ENCODE data around the gene DAB2IP.
"Not testable (repeated sequence)": the region's sequence is repeated elsewhere in the genome, so short reads cannot be mapped to it uniquely, and the experiment has no call there.

DAB2IP gene

GRCh38 chr9:121651295-121652020, at the start of gene DAB2IP:
TSS of gene DAB2IP (plus strand) at chr9:121651634. CDS start at chr9:121651776, 142 bp downstream.
- DNase-seq (ENCODE audit: low spot score), result peak; percentile 53

DNA sequence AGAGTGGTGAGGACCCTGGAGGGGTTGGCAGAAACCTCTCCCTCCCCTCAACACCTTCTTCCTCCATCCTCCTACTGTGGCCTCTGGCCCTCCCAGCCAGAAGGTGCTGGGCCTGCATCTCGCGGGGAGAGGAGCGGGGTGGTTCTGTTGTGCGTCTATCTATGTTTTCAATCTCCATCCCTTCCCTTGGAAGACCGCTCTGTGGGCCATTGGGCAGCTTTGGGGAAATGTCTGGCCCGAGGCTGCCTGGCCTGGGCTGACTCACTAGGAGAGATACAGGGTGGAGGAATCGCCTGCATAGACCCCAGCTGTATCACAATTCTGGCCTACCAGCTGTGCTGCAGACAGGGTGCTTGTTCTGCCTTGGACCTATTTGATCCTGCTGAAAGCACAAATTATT, 48.4 kb upstream of the DAB2IP start:
- DNase-seq (ENCODE audit: low spot score), result no peak

GRCh38 chr9:121604242-121604641, 47.2 kb upstream of the DAB2IP start:
- DNase-seq (ENCODE audit: low spot score), result no peak

DNA sequence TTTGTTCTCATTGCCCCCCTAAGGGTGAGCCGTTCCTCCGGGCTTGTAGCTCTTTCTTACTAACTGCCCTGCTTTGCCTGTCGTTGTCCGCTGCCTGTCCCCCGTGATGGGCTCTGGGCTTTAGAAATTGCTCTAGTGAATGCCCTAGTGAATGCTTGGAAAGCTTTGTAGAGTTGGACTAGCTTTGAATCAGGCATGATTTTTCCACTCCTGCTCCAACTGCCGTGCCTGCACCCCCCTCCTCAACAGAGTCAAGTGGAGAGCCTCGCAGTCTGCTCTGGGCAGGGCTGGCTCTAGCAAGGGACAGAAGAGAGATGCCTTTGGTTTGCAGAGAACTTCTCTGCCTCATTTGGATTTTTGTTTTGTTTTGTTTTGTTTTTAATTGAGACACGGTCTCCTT, 46.8 kb upstream of the DAB2IP start:
- no peak for DNase-seq (ENCODE audit: low spot score)

DNA sequence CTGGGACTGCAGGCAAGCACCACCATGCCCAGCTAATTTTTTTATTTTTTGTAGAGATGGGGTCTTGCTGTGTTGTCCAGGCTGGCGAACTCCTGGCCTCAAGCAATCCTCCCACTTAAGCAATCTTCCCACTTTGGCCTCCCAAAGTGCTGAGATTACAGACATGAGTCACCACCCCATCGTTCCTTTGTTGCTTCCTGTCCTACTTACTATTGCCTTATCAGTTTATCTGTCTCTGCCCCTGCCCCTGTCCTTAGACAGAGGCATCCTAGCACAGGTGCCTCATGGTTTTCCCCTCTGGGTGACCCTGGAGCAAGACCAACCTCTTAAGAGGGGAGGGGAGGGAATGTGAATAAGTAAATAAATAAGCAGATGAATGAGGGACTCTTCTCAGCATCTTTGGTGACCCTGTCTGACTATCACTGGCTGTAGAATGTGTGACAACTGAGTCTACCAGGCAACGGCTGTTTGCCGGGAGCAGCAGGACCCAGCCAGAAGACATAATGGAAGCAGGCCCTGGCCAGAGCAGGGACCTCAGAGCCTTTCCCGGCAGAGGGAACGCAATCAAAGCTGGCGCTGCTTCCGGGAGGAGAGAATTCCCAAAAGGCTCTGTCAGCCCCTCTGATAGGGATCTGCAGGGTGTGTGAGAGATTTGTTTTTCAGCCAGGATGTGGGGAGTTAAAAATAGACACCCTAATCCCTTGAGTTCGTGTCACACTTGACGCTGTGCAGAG, 43.8 kb upstream of the DAB2IP start:
- peak; percentile 38 for DNase-seq (ENCODE audit: low spot score)

DNA sequence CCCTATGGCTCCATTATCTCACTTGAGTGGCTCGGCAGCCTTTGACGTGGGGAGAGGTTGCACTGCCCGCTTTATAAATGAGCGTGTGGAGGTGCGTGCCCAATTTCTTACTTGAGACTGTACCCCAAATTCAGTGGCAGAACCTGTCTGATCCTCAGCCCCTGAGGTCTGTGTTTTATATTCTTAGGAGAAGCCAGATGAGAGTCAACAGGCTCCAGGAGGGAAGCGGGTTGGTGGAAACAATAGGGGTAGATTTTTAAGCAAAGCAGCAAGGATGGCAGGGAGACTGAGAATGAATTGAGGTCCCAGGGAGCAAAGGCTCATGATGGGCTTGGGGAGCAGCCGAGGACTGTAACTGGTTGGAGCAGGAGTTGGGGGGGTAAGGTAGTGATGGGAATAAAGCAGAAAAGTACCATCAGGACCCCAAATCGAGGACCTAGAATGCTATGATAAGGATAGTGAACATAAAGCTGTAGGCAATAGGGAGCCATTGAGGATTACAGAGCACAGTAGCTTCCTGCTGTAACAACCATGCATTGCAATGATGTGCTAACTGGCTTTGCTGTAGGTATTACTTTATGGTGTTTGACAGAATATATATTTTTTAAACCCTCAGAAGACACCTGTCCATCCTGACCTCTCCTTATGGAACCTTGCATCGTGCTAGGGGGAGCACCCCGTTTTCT, 43.1 kb upstream of the DAB2IP start:
- DNase-seq (ENCODE audit: low spot score), result no peak

DNA sequence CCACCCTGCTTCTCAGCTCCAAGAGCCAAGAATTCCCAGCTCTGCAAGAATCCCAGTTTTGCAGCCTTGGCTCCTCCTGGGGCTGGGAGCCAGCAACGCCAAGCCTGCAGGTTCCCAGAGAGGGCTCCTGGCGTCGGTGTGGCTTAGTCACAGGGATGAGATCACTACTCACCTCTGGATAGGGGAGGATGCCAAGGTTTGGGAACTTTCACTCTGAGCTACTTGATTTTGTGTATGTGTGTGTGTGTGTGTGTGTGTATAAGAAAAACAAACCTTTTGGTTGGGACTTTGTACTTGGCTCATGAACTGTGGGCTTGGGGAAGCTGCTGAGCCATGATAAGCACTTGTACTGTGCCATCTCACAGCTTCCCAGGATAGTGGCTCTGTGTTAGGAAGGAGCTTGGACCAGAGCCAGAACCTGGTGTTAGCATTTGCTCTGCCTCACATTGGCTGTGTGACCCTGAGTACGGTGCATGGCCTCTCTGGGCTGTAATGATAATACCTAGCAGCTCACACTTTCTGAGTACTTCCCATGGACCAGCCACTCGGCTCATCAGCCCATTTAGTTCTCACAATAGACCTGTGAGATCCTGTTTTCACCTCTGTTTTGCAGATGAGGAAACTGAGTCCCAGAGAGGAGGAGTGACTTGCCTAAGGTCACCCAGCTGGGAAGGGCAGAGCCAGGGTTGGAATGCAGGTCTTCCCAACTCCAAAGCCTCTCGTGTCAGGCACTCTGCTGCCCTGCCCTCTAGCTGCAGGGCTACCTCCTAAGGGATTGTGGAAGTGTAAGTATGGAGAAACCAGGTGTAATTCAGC, 41.4 kb upstream of the DAB2IP start:
- DNase-seq (ENCODE audit: low spot score), result peak; percentile 97

GRCh38 chr9:121610638-121610953, 40.8 kb upstream of the DAB2IP start:
- DNase-seq (ENCODE audit: low spot score), result no peak

- DNase-seq (ENCODE audit: low spot score), result peak; percentile 57
These were observed 38.9 kb upstream of the DAB2IP start for GRCh38 chr9:121612511-121612998.

GRCh38 chr9:121613009-121613752, 38.3 kb upstream of the DAB2IP start:
- DNase-seq (ENCODE audit: low spot score), result peak; percentile 49

DNA sequence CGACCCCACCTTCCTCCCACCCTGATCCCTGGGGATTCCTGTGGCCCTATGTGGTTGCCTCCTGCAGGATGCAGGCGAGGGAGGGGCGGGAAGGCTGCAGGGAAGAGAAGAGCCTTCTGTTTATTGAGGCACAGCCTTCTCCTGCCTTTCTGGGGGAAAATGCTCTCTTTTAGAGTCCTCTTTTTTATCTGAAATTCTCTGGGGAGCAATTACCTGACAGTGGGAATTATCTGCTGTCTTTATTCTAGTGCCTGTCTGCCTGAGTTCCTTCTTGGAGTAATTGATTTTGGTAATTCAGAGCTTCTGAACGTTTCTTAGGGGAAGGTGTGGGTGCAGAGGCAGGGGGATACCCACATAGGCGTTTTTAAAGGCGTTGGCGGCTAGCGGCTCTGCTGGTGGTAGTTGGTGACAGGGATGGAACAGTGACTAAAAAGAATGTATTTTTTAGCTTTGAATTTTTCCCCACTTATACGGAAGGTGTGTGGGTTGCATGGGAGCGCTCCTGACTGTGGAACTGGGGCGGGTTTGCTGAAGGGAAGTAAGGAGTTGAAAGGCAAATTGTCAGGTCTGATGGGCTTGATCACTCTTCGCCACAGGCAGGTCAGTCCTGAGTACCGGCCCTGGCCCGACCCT, 35.2 kb upstream of the DAB2IP start:
- DNase-seq (ENCODE audit: low spot score), result no peak

- DNase-seq (ENCODE audit: low spot score), result no peak
These were observed 32.9 kb upstream of the DAB2IP start for GRCh38 chr9:121618504-121618903.

DNA sequence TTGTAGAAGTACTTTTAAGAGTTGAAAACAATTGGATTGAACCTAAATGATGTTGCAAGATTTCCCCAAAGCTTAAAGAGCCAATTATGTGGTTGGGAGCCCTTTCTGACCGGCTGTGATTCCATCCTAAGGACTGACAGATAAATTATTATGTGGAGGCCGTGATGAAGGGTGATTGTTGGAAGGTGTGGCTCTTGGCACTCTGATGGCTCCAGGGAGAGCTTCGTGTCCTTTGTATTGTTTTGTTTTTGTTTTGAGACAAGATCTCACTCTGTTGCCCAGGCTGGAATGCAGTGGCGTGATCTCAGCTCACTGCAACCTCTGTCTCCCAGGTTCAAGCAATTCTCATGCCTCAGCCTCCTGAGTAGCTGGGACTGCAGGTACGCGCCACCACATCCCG, 32.5 kb upstream of the DAB2IP start:
- DNase-seq (ENCODE audit: low spot score), result not testable (repeated sequence)

- DNase-seq (ENCODE audit: low spot score), result peak; percentile 85
These were observed 31.7 kb upstream of the DAB2IP start for GRCh38 chr9:121619545-121620324.

- no peak for DNase-seq (ENCODE audit: low spot score)
These were observed 31.1 kb upstream of the DAB2IP start for GRCh38 chr9:121620325-121620673.

DNA sequence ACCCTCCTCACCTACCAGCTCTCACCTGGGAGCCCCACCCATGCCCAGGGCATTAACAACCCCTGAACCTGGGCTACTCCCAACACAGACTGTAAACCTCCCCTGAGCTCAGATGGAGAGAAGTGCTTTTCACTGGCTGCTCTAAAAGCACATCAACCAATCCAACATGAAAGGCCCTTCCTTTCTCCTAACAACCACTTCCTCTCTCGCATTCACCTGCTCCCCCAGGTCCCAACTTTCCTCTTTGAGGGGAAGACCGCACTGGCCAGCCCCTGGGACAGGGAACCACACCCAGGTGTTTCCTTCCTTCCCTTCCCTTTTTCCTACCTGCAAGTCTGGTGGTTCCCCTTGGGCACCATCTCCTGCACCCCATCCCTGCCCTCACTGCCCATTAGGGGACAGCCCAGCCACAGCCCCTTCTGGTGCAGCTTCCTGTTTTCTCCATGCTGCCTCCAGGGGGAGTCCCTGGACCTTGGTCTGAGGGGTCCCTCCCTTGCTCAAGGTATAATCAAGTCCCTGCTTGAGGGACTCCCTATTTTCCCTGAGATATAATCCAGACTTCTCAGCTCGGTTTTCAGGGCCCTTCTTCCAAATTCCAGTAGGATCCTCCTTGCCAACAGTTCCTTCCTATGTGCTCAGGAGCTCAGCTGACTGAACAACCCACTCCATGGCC, 30.5 kb upstream of the DAB2IP start:
- peak; percentile 52 for DNase-seq (ENCODE audit: low spot score)

GRCh38 chr9:121622387-121623203, 28.8 kb upstream of the DAB2IP start:
- peak; percentile 92 for DNase-seq (ENCODE audit: low spot score)

DNA sequence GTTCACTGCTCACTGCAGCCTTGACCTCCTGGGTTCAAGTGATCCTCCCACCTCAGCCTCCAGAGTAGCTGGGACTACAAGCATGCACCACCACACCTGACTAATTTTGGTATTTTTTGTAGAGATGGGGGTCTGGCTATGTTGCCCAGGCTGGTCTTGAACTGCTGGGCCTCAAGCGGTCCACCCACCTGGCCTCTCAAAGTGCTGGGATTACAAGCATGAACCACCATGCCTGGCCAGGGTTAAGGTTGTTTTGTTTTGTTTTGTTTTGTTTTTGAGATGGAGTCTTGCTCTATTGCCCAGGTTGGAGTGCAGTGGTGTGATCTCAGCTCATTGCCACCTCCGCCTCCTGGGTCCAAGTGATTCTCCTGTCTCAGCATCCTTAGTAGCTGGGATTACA, 28.0 kb upstream of the DAB2IP start:
- DNase-seq (ENCODE audit: low spot score), result not testable (repeated sequence)

DNA sequence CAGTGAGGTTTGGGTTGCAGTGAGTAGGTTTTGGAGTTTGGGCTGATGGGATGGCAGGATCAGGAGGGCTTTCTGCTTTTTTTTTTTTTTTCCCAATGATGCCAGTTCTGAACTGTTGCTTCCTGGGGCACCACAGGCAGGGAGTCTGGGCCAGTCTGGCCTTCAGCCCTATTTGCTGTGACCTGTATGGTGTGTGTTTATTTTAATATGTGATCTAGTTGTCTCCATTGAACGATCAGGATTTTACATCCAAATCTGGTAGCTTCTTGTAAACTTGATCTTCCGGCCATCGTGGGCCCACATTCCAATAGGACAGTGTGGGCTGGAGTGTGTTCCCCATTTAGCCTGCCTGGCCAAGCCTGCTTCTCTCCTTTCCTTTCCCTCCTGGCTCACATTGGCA, 25.8 kb upstream of the DAB2IP start:
- no peak for DNase-seq (ENCODE audit: low spot score)
